ENCODE data around the gene VEPH1. TPM values are rescaled to one million over a fixed set of nuclear protein-coding genes. Genes with fewer than 3 reads are reported as not detected.

The VEPH1 gene
- total and polyA plus RNA-seq, 2 donors (not counting 1 experiment from before 2014, with no cell fraction given): not detected

- CTCF ChIA-PET: no interaction called here
- H3K27me3 Mint-ChIP-seq: peaks cover 3% of the 10 kb centered on the region
- POLR2A ChIA-PET: no interaction called here
- no peaks in the 10 kb centered on the region for H3K36me3 ChIP-seq (replicated peaks in 1 of 2; ENCODE audit: control extremely low read depth in 1 of 2, control insufficient read depth in 1 of 2, extremely low read depth in 1 of 2, insufficient read depth in 2 of 2, low read length in 1 of 2)
- H2AFZ ChIP-seq (ENCODE audit: insufficient read depth, low read depth, low read length, poor library complexity, severe bottlenecking): no peak overlapping the region
- no peak for TF ChIP-seq CTCF (IDR thresholded peaks at IDR 0.05)
- no peak for TF ChIP-seq EZH2 (IDR thresholded peaks at IDR 0.05; ENCODE audit: borderline replicate concordance, insufficient read depth, low read depth, low read length, poor library complexity, severe bottlenecking)
- H3K27me3 ChIP-seq (replicated peaks in 1 of 4; ENCODE audit: control extremely low read depth in 1 of 4, control insufficient read depth in 3 of 4, insufficient read depth in 4 of 4, low read length in 3 of 4): no peaks in the 10 kb centered on the region
- H3K27ac ChIP-seq (ENCODE audit: low read length in 2 of 2): no peak overlapping the region
- no peak overlapping the region for H3K9ac ChIP-seq (ENCODE audit: low read length)
- H3K4me1 Mint-ChIP-seq: no peaks in the 10 kb centered on the region
- no peaks in the 10 kb centered on the region for H3K9me3 Mint-ChIP-seq (ENCODE audit: insufficient read depth)
- no peak for ATAC-seq (ENCODE audit: low read depth)
- H3K4me3 Mint-ChIP-seq: no peak overlapping the region
- no peak overlapping the region for H3K4me2 ChIP-seq (replicated peaks; ENCODE audit: low read depth, low read length, poor library complexity, severe bottlenecking)
- H3K79me2 ChIP-seq (ENCODE audit: control insufficient read depth, insufficient read depth, low read length): no peaks in the 10 kb centered on the region
- no peak overlapping the region for H3K27ac Mint-ChIP-seq
- H3K9me3 ChIP-seq (ENCODE audit: control extremely low read depth in 1 of 3, control insufficient read depth in 2 of 3, insufficient read depth in 1 of 3, low read length in 2 of 3): peaks cover 0 to 3% (median 2%) of the 10 kb centered on the region in 3 donors
- no peaks in the 10 kb centered on the region for H3K4me1 ChIP-seq (ENCODE audit: control insufficient read depth in 2 of 2, insufficient read depth in 2 of 2, low read length in 2 of 2)
- H3K4me3 ChIP-seq (ENCODE audit: control extremely low read depth in 1 of 5, extremely low read depth in 1 of 5, insufficient read depth in 1 of 5, low read depth in 2 of 5, low read length in 4 of 5): no peak overlapping the region
- intact Hi-C loops (cut with micrococcal nuclease): no loop called here
- DNase-seq: no peak
- H4K20me1 ChIP-seq (ENCODE audit: control insufficient read depth, insufficient read depth, low read length, poor library complexity, severe bottlenecking): no peaks in the 10 kb centered on the region
Measured at GRCh38 chr3:157520485-157521150, 17.4 kb upstream of the VEPH1 start.

GRCh38 chr3:157518881-157519280 is 15.7 kb upstream of the VEPH1 start:
- Histone ChIP-seq H3K4me3 (ENCODE audit: control extremely low read depth in 1 of 5, extremely low read depth in 1 of 5, insufficient read depth in 1 of 5, low read depth in 2 of 5, low read length in 4 of 5) (no peak overlapping the region), H3K27me3 (replicated peaks in 1 of 4; ENCODE audit: control extremely low read depth in 1 of 4, control insufficient read depth in 3 of 4, insufficient read depth in 4 of 4, low read length in 3 of 4) (no peaks in the 10 kb centered on the region), H3K79me2 (ENCODE audit: control insufficient read depth, insufficient read depth, low read length) (no peaks in the 10 kb centered on the region), H4K20me1 (ENCODE audit: control insufficient read depth, insufficient read depth, low read length, poor library complexity, severe bottlenecking) (no peaks in the 10 kb centered on the region), H3K27ac (ENCODE audit: low read length in 2 of 2) (no peak overlapping the region), H3K36me3 (replicated peaks in 1 of 2; ENCODE audit: control extremely low read depth in 1 of 2, control insufficient read depth in 1 of 2, extremely low read depth in 1 of 2, insufficient read depth in 2 of 2, low read length in 1 of 2) (no peaks in the 10 kb centered on the region), H3K4me1 (ENCODE audit: control insufficient read depth in 2 of 2, insufficient read depth in 2 of 2, low read length in 2 of 2) (no peaks in the 10 kb centered on the region), H3K4me2 (replicated peaks; ENCODE audit: low read depth, low read length, poor library complexity, severe bottlenecking) (no peak overlapping the region), H2AFZ (ENCODE audit: insufficient read depth, low read depth, low read length, poor library complexity, severe bottlenecking) (no peak overlapping the region), H3K9me3 (ENCODE audit: control extremely low read depth in 1 of 3, control insufficient read depth in 2 of 3, insufficient read depth in 1 of 3, low read length in 2 of 3) (peaks cover 0 to 3% (median 2%) of the 10 kb centered on the region in 3 donors), H3K9ac (ENCODE audit: low read length) (no peak overlapping the region)
- Mint-ChIP-seq H3K9me3 (ENCODE audit: insufficient read depth) (no peaks in the 10 kb centered on the region), H3K27me3 (no peaks in the 10 kb centered on the region), H3K27ac (no peak overlapping the region), H3K4me1 (no peaks in the 10 kb centered on the region), H3K4me3 (no peak overlapping the region)
- DNase-seq: no peak
- intact Hi-C loops (cut with micrococcal nuclease): no loop called here
- no peak for TF ChIP-seq CTCF (IDR thresholded peaks at IDR 0.05)
- TF ChIP-seq EZH2 (IDR thresholded peaks at IDR 0.05; ENCODE audit: borderline replicate concordance, insufficient read depth, low read depth, low read length, poor library complexity, severe bottlenecking): no peak
- no CpG with 5 or more reads among the region's 1 CpG for WGBS (ENCODE audit: insufficient coverage)
- CTCF ChIA-PET: no interaction called here
- no peak for ATAC-seq (ENCODE audit: low read depth)
- POLR2A ChIA-PET: no interaction called here

All from B cell (primary cell).